HEK293 (cell line): Measurements from ENCODE around the gene PSD2.

ENCODE experiments used
- CTCF ChIA-PET: fragments of 350-600 bp; formaldehyde crosslinking; extraction: SDS; loops from one replicate; lab custom pipeline; 2021; ENCODE audit warnings: antibody characterized with exemption; lab: Yijun Ruan, JAX
- POLR2A ChIA-PET: fragments of 300-600 bp; formaldehyde crosslinking; extraction: SDS; loops from one replicate; lab custom pipeline; 2020; ENCODE audit warnings: antibody characterized with exemption, inconsistent platforms; lab: Yijun Ruan, JAX
- H3K27ac ChIP-seq: fragments of 200-500 bp; sonication (Bioruptor generic); 2 replicates; pipeline ENCODE4 v1.5.1; 2014; ENCODE audit warnings: low read depth, low read length, control low read depth, inconsistent platforms; ENCODE audit errors: extremely low read depth
- H3K36me3 ChIP-seq, 2 experiments: fragments of 200-500 bp in 1 of 2; sonication (Bioruptor generic) in 1 of 2; 1 replicate in 1 of 2; 2 replicates in 1 of 2; pipeline ENCODE4 v1.5.1; 2014 to 2017; ENCODE audit warnings: inconsistent platforms in 2 of 2, low read length in 2 of 2; ENCODE audit not compliant: control insufficient read depth in 2 of 2, insufficient read depth in 1 of 2
- H3K4me1 ChIP-seq: fragments of 200-500 bp; sonication (Bioruptor generic); 2 replicates; pipeline ENCODE4 v1.5.1; 2014; ENCODE audit warnings: mild to moderate bottlenecking, low read length, inconsistent platforms; ENCODE audit not compliant: control insufficient read depth, insufficient read depth
- H3K4me3 ChIP-seq: 2 replicates; pipeline ENCODE4 v1.5.1; 2011; ENCODE audit warnings: low read depth, mild to moderate bottlenecking, control low read depth, low read length, moderate library complexity
- H3K9me3 ChIP-seq: fragments of 200-500 bp; sonication (Bioruptor generic); 2 replicates; pipeline ENCODE4 v1.5.1; 2014; ENCODE audit warnings: low read depth, low read length, inconsistent platforms; ENCODE audit not compliant: control insufficient read depth, insufficient read depth
- KLF10 ChIP-seq: fragments of 450-650 bp; IDR thresholded peaks from 2 replicates; pipeline ENCODE4 v1.5.1; 2018; ENCODE audit warnings: missing biosample characterization, mild to moderate bottlenecking, missing genetic modification characterization
- KLF16 ChIP-seq: fragments of 450-650 bp; formaldehyde crosslinking; IDR thresholded peaks from 2 replicates; pipeline ENCODE4 v1.5.1; 2017; ENCODE audit warnings: missing biosample characterization, missing genetic modification characterization
- KLF7 ChIP-seq: fragments of 450-650 bp; formaldehyde crosslinking; IDR thresholded peaks from 2 replicates; pipeline ENCODE4 v1.5.1; 2016; ENCODE audit warnings: missing biosample characterization, missing genetic modification characterization, borderline replicate concordance
- PRDM1 ChIP-seq: fragments of 450-650 bp; formaldehyde crosslinking; IDR thresholded peaks from 2 replicates; pipeline ENCODE4; 2016; ENCODE audit warnings: missing biosample characterization, missing genetic modification characterization
- SCRT2 ChIP-seq: fragments of 450-650 bp; formaldehyde crosslinking; IDR thresholded peaks from 2 replicates; pipeline ENCODE4 v1.5.1; 2016; ENCODE audit warnings: missing biosample characterization, missing genetic modification characterization
- ZFP37 ChIP-seq: fragments of 450-650 bp; formaldehyde crosslinking; IDR thresholded peaks from 2 replicates; pipeline ENCODE4 v1.5.1; 2016; ENCODE audit warnings: missing biosample characterization, missing genetic modification characterization
- ZFP41 ChIP-seq: fragments of 450-650 bp; formaldehyde crosslinking; IDR thresholded peaks from 2 replicates; pipeline ENCODE4 v1.5.1; 2016; ENCODE audit warnings: missing biosample characterization, missing genetic modification characterization, borderline replicate concordance
- ZFP69B ChIP-seq: fragments of 450-650 bp; formaldehyde crosslinking; IDR thresholded peaks from 2 replicates; pipeline ENCODE4 v1.5.1; 2016; ENCODE audit warnings: missing biosample characterization, missing genetic modification characterization
- ZNF10 ChIP-seq: fragments of 450-650 bp; formaldehyde crosslinking; IDR thresholded peaks from 2 replicates; pipeline ENCODE4 v1.5.1; 2017; ENCODE audit warnings: missing biosample characterization, missing genetic modification characterization
- ZNF146 ChIP-seq: fragments of 450-650 bp; formaldehyde crosslinking; IDR thresholded peaks from 2 replicates; pipeline ENCODE4 v1.5.1; 2016; ENCODE audit warnings: missing biosample characterization, missing genetic modification characterization
- ZNF16 ChIP-seq: fragments of 450-650 bp; formaldehyde crosslinking; IDR thresholded peaks from 2 replicates; pipeline ENCODE4 v1.5.1; 2016; ENCODE audit warnings: low read depth, missing biosample characterization, missing genetic modification characterization
- ZNF174 ChIP-seq: fragments of 450-650 bp; formaldehyde crosslinking; IDR thresholded peaks from 2 replicates; pipeline ENCODE4 v1.5.0; 2017; ENCODE audit warnings: missing biosample characterization, mild to moderate bottlenecking, missing genetic modification characterization
- ZNF2 ChIP-seq: fragments of 450-650 bp; formaldehyde crosslinking; IDR thresholded peaks from 2 replicates; pipeline ENCODE4 v1.5.1; 2016; ENCODE audit warnings: missing biosample characterization, missing genetic modification characterization
- ZNF221 ChIP-seq: fragments of 450-650 bp; formaldehyde crosslinking; IDR thresholded peaks from 2 replicates; pipeline ENCODE4 v1.5.1; 2017; ENCODE audit warnings: missing biosample characterization, missing genetic modification characterization, borderline replicate concordance
- ZNF23 ChIP-seq: fragments of 450-650 bp; formaldehyde crosslinking; IDR thresholded peaks from 2 replicates; pipeline ENCODE4 v1.5.1; 2016; ENCODE audit warnings: missing biosample characterization, missing genetic modification characterization, borderline replicate concordance
- ZNF239 ChIP-seq: fragments of 450-650 bp; formaldehyde crosslinking; IDR thresholded peaks from 2 replicates; pipeline ENCODE4 v1.5.1; 2016; ENCODE audit warnings: missing biosample characterization, missing genetic modification characterization
- ZNF354C ChIP-seq: fragments of 450-650 bp; formaldehyde crosslinking; IDR thresholded peaks from 2 replicates; pipeline ENCODE4 v1.5.1; 2016; ENCODE audit warnings: missing biosample characterization, missing genetic modification characterization, low read depth, borderline replicate concordance
- ZNF366 ChIP-seq: fragments of 450-650 bp; formaldehyde crosslinking; conservative IDR thresholded peaks from 2 replicates; pipeline ENCODE4 v1.5.1; 2016; ENCODE audit warnings: missing biosample characterization, missing genetic modification characterization
- ZNF404 ChIP-seq: fragments of 450-650 bp; formaldehyde crosslinking; IDR thresholded peaks from 2 replicates; pipeline ENCODE4 v1.5.1; 2017; ENCODE audit warnings: missing biosample characterization, missing genetic modification characterization
- ZNF623 ChIP-seq: fragments of 450-650 bp; formaldehyde crosslinking; IDR thresholded peaks from 2 replicates; pipeline ENCODE4 v1.5.1; 2016; ENCODE audit warnings: missing biosample characterization, missing genetic modification characterization
- ZNF701 ChIP-seq: fragments of 450-650 bp; formaldehyde crosslinking; IDR thresholded peaks from 2 replicates; pipeline ENCODE4 v1.5.1; 2016; ENCODE audit warnings: missing biosample characterization, missing genetic modification characterization
- ZNF707 ChIP-seq: fragments of 450-650 bp; formaldehyde crosslinking; IDR thresholded peaks from 2 replicates; pipeline ENCODE4 v1.5.1; 2016; ENCODE audit warnings: missing biosample characterization, missing genetic modification characterization
- ZNF776 ChIP-seq: fragments of 450-650 bp; formaldehyde crosslinking; IDR thresholded peaks from 2 replicates; pipeline ENCODE4 v1.5.0; 2017; ENCODE audit warnings: missing biosample characterization, missing genetic modification characterization, borderline replicate concordance
- ZNF777 ChIP-seq: fragments of 450-650 bp; formaldehyde crosslinking; IDR thresholded peaks from 2 replicates; pipeline ENCODE4 v1.5.1; 2017; ENCODE audit warnings: missing biosample characterization, missing genetic modification characterization, borderline replicate concordance
- ZSCAN16 ChIP-seq: fragments of 450-650 bp; formaldehyde crosslinking; IDR thresholded peaks from 2 replicates; pipeline ENCODE4 v1.5.1; 2016; ENCODE audit warnings: missing biosample characterization, missing genetic modification characterization
- TF ChIP-seq, protein P1 (sequence below): fragments of 450-650 bp; formaldehyde crosslinking; IDR thresholded peaks from 2 replicates; pipeline ENCODE4 v1.5.1; 2016; ENCODE audit warnings: missing biosample characterization, missing genetic modification characterization, low read depth
- TF ChIP-seq, protein P2 (sequence below): fragments of 450-650 bp; IDR thresholded peaks from 2 replicates; pipeline ENCODE4 v1.5.1; 2018; ENCODE audit warnings: missing biosample characterization, mild to moderate bottlenecking, missing genetic modification characterization
- TF ChIP-seq, protein P3 (sequence below): fragments of 450-650 bp; formaldehyde crosslinking; IDR thresholded peaks from 2 replicates; pipeline ENCODE4 v1.5.1; 2017; ENCODE audit warnings: missing biosample characterization, missing genetic modification characterization
- TF ChIP-seq, protein P4 (sequence below): fragments of 450-650 bp; formaldehyde crosslinking; IDR thresholded peaks from 2 replicates; pipeline ENCODE4 v1.5.1; 2016; ENCODE audit warnings: missing biosample characterization, missing genetic modification characterization

Gene PSD2

DNA sequence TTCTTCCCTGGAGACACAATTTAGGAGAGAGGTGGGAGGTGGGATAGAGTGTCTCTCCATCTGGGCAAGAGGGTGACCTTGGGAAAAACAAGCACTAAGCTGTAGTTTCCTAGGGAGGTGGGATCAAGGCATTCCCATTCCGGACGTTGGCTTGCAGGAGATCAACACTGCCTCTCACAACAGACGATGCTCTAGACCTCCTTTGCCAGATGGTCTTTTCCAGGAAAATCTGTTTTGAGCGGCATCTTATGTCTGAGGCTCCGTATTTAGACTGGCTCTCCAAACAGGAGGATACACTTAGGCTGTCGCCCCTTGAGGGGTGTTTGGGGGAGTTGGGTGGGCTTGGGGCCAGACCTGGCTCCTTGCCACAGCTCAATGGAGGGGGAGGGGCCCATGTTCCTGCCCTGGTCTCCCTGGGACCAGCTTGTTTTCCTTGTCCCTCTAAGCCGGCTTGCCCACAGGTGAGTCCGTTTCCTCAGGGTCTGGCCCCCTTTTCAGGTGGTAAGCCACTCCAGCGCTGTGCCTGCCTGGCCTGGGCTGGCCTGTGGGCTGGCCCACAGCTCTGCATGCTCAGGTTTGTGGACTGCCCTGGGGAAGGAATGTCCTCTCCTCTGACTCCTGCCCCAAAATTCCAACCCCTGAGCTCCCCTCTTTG is 2.4 kb downstream of the PSD2 start:
- CTCF ChIA-PET = interaction anchor here (0.6 to 4.9 kb wide), 3 partner anchors 11 to 171 kb away, joined by 4 to 43 read pairs (median 16); no protein-coding TSS in a partner anchor
- H3K9me3 ChIP-seq = no peaks in the 10 kb centered on the region

DNA sequence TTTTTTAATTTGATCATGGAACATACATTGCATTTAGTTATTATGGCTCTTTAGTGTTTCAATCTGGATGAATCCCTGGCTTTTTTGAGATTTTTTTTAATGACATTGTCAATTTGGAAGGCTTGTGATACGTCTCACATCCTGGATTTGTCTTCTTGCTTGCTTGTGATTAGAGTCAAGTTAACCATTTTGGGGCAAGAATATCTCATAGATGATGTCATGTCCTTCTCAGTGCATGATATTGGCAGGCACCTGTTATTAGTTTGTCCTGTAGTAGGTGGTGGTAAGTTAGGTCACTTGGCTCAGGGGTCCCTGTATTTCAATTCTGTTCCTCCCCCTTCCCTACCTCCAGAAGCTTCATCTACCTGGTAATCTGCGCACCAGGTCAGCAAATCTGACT is 3.3 kb downstream of the PSD2 start:
- ChIA-PET CTCF (interaction anchor here (1.0 to 4.9 kb wide), 5 partner anchors 12 to 170 kb away, joined by 3 to 43 read pairs (median 3); no protein-coding TSS in a partner anchor), POLR2A (interaction anchor here (0.6 kb wide), 1 partner anchor 11 kb away, joined by 3 read pairs; no protein-coding TSS in a partner anchor)
- TF ChIP-seq ZNF776 (tag by site-specific recombination) (no peak), ZNF366 (tag by site-specific recombination) (no peak), ZFP37 (tag by site-specific recombination) (no peak), ZNF2 (no peak), ZNF707 (tag by site-specific recombination) (no peak), KLF16 (no peak), ZNF777 (no peak), SCRT2 (tag by site-specific recombination) (0 out of 2 replicates have a peak, but pooled peaks have one; percentile 26), ZFP41 (no peak)
- TF ChIP-seq, protein P1, sequence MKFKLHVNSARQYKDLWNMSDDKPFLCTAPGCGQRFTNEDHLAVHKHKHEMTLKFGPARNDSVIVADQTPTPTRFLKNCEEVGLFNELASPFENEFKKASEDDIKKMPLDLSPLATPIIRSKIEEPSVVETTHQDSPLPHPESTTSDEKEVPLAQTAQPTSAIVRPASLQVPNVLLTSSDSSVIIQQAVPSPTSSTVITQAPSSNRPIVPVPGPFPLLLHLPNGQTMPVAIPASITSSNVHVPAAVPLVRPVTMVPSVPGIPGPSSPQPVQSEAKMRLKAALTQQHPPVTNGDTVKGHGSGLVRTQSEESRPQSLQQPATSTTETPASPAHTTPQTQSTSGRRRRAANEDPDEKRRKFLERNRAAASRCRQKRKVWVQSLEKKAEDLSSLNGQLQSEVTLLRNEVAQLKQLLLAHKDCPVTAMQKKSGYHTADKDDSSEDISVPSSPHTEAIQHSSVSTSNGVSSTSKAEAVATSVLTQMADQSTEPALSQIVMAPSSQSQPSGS (tag by site-specific recombination) = peak; percentile 54; the same call in 1 of the 2 replicates
- Histone ChIP-seq H3K4me3 (no peak overlapping the region), H3K9me3 (no peaks in the 10 kb centered on the region), H3K36me3 (no peaks in the 10 kb centered on the region), H3K27ac (no peak overlapping the region), H3K4me1 (no peaks in the 10 kb centered on the region)

More for the DNA sequence above, 2.4 kb downstream of the PSD2 start:
- Histone ChIP-seq H3K4me3 (no peak overlapping the region), H3K27ac (no peak overlapping the region), H3K4me1 (no peaks in the 10 kb centered on the region), H3K36me3 (no peaks in the 10 kb centered on the region)
- TF ChIP-seq ZNF239 (tag by site-specific recombination) (no peak), ZNF174 (tag by site-specific recombination) (no peak), ZNF221 (no peak), ZSCAN16 (tag by site-specific recombination) (no peak), ZNF701 (no peak), KLF7 (no peak), KLF10 (no peak), ZNF2 (no peak), PRDM1 (tag by site-specific recombination) (no peak), ZNF146 (tag by site-specific recombination) (no peak), ZNF23 (tag by site-specific recombination) (no peak), ZNF623 (no peak), ZNF354C (no peak), ZFP69B (tag by site-specific recombination) (no peak), ZNF16 (tag by site-specific recombination) (no peak), ZNF10 (tag by site-specific recombination) (no peak), ZNF404 (tag by site-specific recombination) (no peak)
- TF ChIP-seq, protein P2, sequence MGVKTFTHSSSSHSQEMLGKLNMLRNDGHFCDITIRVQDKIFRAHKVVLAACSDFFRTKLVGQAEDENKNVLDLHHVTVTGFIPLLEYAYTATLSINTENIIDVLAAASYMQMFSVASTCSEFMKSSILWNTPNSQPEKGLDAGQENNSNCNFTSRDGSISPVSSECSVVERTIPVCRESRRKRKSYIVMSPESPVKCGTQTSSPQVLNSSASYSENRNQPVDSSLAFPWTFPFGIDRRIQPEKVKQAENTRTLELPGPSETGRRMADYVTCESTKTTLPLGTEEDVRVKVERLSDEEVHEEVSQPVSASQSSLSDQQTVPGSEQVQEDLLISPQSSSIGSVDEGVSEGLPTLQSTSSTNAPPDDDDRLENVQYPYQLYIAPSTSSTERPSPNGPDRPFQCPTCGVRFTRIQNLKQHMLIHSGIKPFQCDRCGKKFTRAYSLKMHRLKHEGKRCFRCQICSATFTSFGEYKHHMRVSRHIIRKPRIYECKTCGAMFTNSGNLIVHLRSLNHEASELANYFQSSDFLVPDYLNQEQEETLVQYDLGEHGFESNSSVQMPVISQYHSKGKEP = no peak
- TF ChIP-seq, protein P3, sequence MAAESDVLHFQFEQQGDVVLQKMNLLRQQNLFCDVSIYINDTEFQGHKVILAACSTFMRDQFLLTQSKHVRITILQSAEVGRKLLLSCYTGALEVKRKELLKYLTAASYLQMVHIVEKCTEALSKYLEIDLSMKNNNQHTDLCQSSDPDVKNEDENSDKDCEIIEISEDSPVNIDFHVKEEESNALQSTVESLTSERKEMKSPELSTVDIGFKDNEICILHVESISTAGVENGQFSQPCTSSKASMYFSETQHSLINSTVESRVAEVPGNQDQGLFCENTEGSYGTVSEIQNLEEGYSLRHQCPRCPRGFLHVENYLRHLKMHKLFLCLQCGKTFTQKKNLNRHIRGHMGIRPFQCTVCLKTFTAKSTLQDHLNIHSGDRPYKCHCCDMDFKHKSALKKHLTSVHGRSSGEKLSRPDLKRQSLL = no peak
- TF ChIP-seq, protein P4, sequence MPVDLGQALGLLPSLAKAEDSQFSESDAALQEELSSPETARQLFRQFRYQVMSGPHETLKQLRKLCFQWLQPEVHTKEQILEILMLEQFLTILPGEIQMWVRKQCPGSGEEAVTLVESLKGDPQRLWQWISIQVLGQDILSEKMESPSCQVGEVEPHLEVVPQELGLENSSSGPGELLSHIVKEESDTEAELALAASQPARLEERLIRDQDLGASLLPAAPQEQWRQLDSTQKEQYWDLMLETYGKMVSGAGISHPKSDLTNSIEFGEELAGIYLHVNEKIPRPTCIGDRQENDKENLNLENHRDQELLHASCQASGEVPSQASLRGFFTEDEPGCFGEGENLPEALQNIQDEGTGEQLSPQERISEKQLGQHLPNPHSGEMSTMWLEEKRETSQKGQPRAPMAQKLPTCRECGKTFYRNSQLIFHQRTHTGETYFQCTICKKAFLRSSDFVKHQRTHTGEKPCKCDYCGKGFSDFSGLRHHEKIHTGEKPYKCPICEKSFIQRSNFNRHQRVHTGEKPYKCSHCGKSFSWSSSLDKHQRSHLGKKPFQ (tag by site-specific recombination) = no peak
- POLR2A ChIA-PET = interaction anchor here (0.6 kb wide), 1 partner anchor 10 kb away, joined by 3 read pairs; no protein-coding TSS in a partner anchor
